Neural cell (in vitro differentiated cells): ENCODE measurements around the gene CGRRF1. TPM values are rescaled to one million over a fixed set of nuclear protein-coding genes. Genes with fewer than 3 reads are reported as not detected.

ENCODE experiments used
- H2AFZ ChIP-seq: fragments of 200-600, 300-800 bp; sonication (generic), shearing (Covaris generic); 2 replicates; pipeline ENCODE4 v1.6.0; 2014; ENCODE audit warnings: low read depth, mild to moderate bottlenecking, antibody characterized with exemption, low read length, moderate library complexity
- H3F3A ChIP-seq: fragments of 200-600 bp; shearing (Covaris generic); 2 replicates; pipeline ENCODE4 v1.6.1; 2016; ENCODE audit warnings: mild to moderate bottlenecking, moderate library complexity, mixed read lengths, antibody characterized with exemption, low read length; ENCODE audit not compliant: insufficient read depth, poor library complexity, severe bottlenecking
- H3K27ac ChIP-seq: fragments of 200-600, 300-800 bp; sonication (generic), shearing (Covaris generic); 2 replicates; pipeline ENCODE4 v1.5.1; 2014; ENCODE audit warnings: mild to moderate bottlenecking, low read length, moderate library complexity
- H3K27me3 ChIP-seq: fragments of 300-800, 200-600 bp; sonication (generic), shearing (Covaris generic); 2 replicates; pipeline ENCODE4 v1.6.0; 2014; ENCODE audit warnings: mild to moderate bottlenecking, low read depth, low read length, moderate library complexity; ENCODE audit not compliant: insufficient read depth
- H3K36me3 ChIP-seq: fragments of 300-800, 200-600 bp; sonication (generic), shearing (Covaris generic); 2 replicates; pipeline ENCODE4 v1.5.1; 2014; ENCODE audit warnings: mild to moderate bottlenecking, antibody characterized with exemption, low read length, moderate library complexity; ENCODE audit not compliant: insufficient read depth
- H3K4me2 ChIP-seq: fragments of 300-800, 200-600 bp; sonication (generic), shearing (Covaris generic); 2 replicates; pipeline ENCODE4 v1.6.0; 2014; ENCODE audit warnings: mild to moderate bottlenecking, low read length
- H3K4me3 ChIP-seq: fragments of 300-800, 200-600 bp; sonication (generic), shearing (Covaris generic); 2 replicates; pipeline ENCODE4 v1.5.1; 2014; ENCODE audit warnings: mild to moderate bottlenecking, low read length, moderate library complexity
- H3K79me2 ChIP-seq: fragments of 200-600 bp; shearing (Covaris generic); replicated peaks from 2 replicates; pipeline ENCODE4 v1.6.0; 2014; ENCODE audit warnings: mild to moderate bottlenecking, low read length, moderate library complexity; ENCODE audit not compliant: insufficient read depth
- H3K9ac ChIP-seq: fragments of 300-800, 200-600 bp; sonication (generic), shearing (Covaris generic); 2 replicates; pipeline ENCODE4 v1.6.1; 2016; ENCODE audit warnings: mild to moderate bottlenecking, low read length, mixed read lengths
- H3K9me2 ChIP-seq: fragments of 200-600 bp; shearing (Covaris generic); 2 replicates; pipeline ENCODE4 v1.6.1; 2016; ENCODE audit warnings: mild to moderate bottlenecking, low read length, mixed read lengths; ENCODE audit not compliant: insufficient read depth
- H3K9me3 ChIP-seq: fragments of 200-600, 300-800 bp; sonication (generic), shearing (Covaris generic); 2 replicates; pipeline ENCODE4 v1.6.1; 2016; ENCODE audit warnings: mild to moderate bottlenecking, mixed run types, low read length, moderate library complexity, mixed read lengths
- H4K20me1 ChIP-seq: fragments of 200-600 bp; shearing (Covaris generic); 2 replicates; pipeline ENCODE4 v1.6.1; 2016; ENCODE audit warnings: mild to moderate bottlenecking, mixed run types; ENCODE audit not compliant: insufficient read depth
- CTCF ChIP-seq: fragments of 450-650 bp; IDR thresholded peaks from 2 replicates; pipeline ENCODE4 v1.5.1; 2014; ENCODE audit warnings: antibody characterized with exemption, mild to moderate bottlenecking, moderate library complexity; ENCODE audit not compliant: poor library complexity, severe bottlenecking
- EP300 ChIP-seq: fragments of 450-650 bp; conservative IDR thresholded peaks from 2 replicates; pipeline ENCODE4 v1.6.1; 2014; ENCODE audit warnings: antibody characterized with exemption, mild to moderate bottlenecking, moderate library complexity; ENCODE audit not compliant: poor library complexity, severe bottlenecking
- EZH2 ChIP-seq: fragments of 200-600, 300-800 bp; shearing (Covaris generic), sonication (generic); IDR thresholded peaks from 2 replicates; pipeline ENCODE4 v1.6.1; 2014; ENCODE audit warnings: antibody characterized with exemption, low read length, borderline replicate concordance, mild to moderate bottlenecking; ENCODE audit not compliant: insufficient read depth, poor library complexity, severe bottlenecking
- MXI1 ChIP-seq: fragments of 450-650 bp; conservative IDR thresholded peaks from 2 replicates; pipeline ENCODE4 v1.6.1; 2014; ENCODE audit warnings: antibody characterized with exemption, mild to moderate bottlenecking; ENCODE audit not compliant: poor library complexity, severe bottlenecking
- POLR2AphosphoS5 ChIP-seq: IDR thresholded peaks from 2 replicates; pipeline ENCODE4 v1.6.1; 2012
- RAD21 ChIP-seq: fragments of 450-650 bp; conservative IDR thresholded peaks from 2 replicates; pipeline ENCODE4 v1.6.1; 2014; ENCODE audit warnings: antibody characterized with exemption, mild to moderate bottlenecking, moderate library complexity
- REST ChIP-seq: IDR thresholded peaks from 2 replicates; pipeline ENCODE4 v1.6.1; 2012; ENCODE audit warnings: borderline replicate concordance
- SMC3 ChIP-seq: fragments of 450-650 bp; conservative IDR thresholded peaks from 2 replicates; pipeline ENCODE4 v1.6.1; 2014; ENCODE audit warnings: antibody characterized with exemption, mild to moderate bottlenecking, moderate library complexity; ENCODE audit not compliant: poor library complexity
- TAF1 ChIP-seq: IDR thresholded peaks from 2 replicates; pipeline ENCODE4 v1.6.1; 2012; ENCODE audit warnings: low read depth
- polyA plus RNA-seq: library from polyadenylated mRNA; depleted of rRNA; stranded (reverse); fragments of >200 nt; gene quantifications from 2 replicates; pipeline ENCODE4 v1.2.3, GENCODE V29; 2014

CGRRF1 gene
- polyA plus RNA-seq, 1 donor from 2014 or later = 31.0 TPM

DNA sequence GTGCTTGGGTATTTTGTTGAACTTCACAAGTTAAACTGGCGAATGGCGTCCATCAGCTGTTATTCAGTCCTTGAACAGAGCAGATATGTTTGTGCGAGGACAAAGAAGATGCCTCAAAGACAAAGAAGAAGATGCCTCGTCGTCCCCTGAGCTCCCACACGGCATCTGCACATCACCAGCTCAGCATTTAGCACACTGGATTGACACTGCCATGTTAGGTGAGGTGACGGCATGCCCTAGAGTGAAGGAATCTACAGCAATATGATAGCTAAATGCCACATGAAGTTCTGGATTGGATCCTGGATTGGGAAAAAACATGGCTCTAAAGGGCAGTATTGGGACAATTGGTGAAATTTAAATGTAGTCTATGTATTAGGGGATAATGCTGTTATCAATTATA, 72.6 kb downstream of the CGRRF1 start:
- H3K36me3 ChIP-seq = no peaks in the 10 kb centered on the region
- H3K27me3 ChIP-seq = no peaks in the 10 kb centered on the region
- TF ChIP-seq MXI1 (no peak), TAF1 (no peak), POLR2AphosphoS5 (no peak), CTCF (no peak), EP300 (no peak), REST (no peak), SMC3 (no peak), RAD21 (no peak), EZH2 (no peak)
- H3K79me2 ChIP-seq = no peaks in the 10 kb centered on the region
- no peaks in the 10 kb centered on the region for H4K20me1 ChIP-seq
- no peak overlapping the region for H2AFZ ChIP-seq
- no peak overlapping the region for H3K4me3 ChIP-seq
- H3K9ac ChIP-seq = no peak overlapping the region
- no peaks in the 10 kb centered on the region for H3K9me2 ChIP-seq
- H3F3A ChIP-seq = no peaks in the 10 kb centered on the region
- H3K4me2 ChIP-seq = no peak overlapping the region
- no peak overlapping the region for H3K27ac ChIP-seq
- no peaks in the 10 kb centered on the region for H3K9me3 ChIP-seq

GRCh38 chr14:54584097-54584496, 74.4 kb downstream of the CGRRF1 start:
- no peak overlapping the region for H3K4me3 ChIP-seq
- no peaks in the 10 kb centered on the region for H3K79me2 ChIP-seq
- H3K9ac ChIP-seq = no peak overlapping the region
- H3K9me3 ChIP-seq = no peaks in the 10 kb centered on the region
- no peaks in the 10 kb centered on the region for H3K36me3 ChIP-seq
- TF ChIP-seq EP300 (no peak), SMC3 (no peak), POLR2AphosphoS5 (no peak), EZH2 (no peak), CTCF (no peak), REST (no peak), MXI1 (no peak), TAF1 (no peak), RAD21 (no peak)
- no peaks in the 10 kb centered on the region for H3K27me3 ChIP-seq
- H3F3A ChIP-seq = no peaks in the 10 kb centered on the region
- H3K27ac ChIP-seq = no peak overlapping the region
- no peak overlapping the region for H3K4me2 ChIP-seq
- H3K9me2 ChIP-seq = no peaks in the 10 kb centered on the region
- H2AFZ ChIP-seq = no peak overlapping the region
- no peaks in the 10 kb centered on the region for H4K20me1 ChIP-seq
